Ovary (tissue), 3 donors: ENCODE results near the gene GOSR1.
"Not testable (repeated sequence)": the region's sequence is repeated elsewhere in the genome, so short reads cannot be mapped to it uniquely, and the experiment has no call there.

Experiments
- POLR2A ChIP-seq: fragments of 450-650 bp; IDR thresholded peaks from one replicate; pipeline ENCODE4 v1.6.1; 2017; ENCODE audit warnings: antibody characterized with exemption, mild to moderate bottlenecking, moderate library complexity
- TF ChIP-seq, protein P1 (sequence below), 3 donors: fragments of 450-650 bp in 2 of 3; fragments of 200-600 bp in 1 of 3; IDR thresholded peaks; one replicate each; pipeline versions ENCODE4 v1.5.1 to v1.8.0; 2016 to 2022; ENCODE audit warnings: antibody characterized with exemption in 3 of 3, mild to moderate bottlenecking in 1 of 3
- donor health status: DM: no; HTN: no; CAD: no.

DNA sequence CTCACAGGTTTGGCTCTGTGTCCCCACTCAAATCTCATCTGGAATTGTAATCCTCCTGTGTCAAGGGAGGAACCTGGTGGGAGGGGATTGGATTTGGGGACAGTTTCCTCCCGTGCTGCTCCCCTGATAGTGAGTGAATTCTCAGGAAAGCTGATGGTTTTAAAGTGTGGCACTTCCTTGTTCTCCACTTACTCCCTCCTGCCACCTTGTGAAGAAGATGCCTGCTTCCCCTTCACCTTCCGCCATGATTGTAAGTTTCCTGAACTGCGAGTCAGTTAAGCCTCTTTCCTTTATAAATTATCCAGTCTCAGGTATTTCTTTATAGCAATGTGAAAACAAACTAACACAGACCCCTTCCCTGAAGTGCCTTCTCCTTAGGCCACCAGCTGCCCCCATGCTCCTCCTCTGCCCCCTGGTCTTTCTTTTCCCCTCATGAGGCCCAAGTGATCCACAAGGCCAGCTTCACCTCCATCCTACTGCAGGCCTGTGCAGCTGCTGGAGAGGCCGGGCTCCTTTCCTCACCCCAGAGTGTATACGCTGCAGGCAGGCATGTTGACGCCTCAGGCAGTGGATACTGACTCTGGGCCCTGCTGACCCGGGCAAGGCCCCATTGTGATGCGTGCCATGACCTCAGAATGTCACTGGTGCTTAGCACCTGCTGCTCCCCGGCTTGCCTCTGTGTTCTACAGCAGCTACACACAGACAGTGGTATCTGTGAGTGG is 74.2 kb downstream of the GOSR1 start:
- TF ChIP-seq, protein P1, sequence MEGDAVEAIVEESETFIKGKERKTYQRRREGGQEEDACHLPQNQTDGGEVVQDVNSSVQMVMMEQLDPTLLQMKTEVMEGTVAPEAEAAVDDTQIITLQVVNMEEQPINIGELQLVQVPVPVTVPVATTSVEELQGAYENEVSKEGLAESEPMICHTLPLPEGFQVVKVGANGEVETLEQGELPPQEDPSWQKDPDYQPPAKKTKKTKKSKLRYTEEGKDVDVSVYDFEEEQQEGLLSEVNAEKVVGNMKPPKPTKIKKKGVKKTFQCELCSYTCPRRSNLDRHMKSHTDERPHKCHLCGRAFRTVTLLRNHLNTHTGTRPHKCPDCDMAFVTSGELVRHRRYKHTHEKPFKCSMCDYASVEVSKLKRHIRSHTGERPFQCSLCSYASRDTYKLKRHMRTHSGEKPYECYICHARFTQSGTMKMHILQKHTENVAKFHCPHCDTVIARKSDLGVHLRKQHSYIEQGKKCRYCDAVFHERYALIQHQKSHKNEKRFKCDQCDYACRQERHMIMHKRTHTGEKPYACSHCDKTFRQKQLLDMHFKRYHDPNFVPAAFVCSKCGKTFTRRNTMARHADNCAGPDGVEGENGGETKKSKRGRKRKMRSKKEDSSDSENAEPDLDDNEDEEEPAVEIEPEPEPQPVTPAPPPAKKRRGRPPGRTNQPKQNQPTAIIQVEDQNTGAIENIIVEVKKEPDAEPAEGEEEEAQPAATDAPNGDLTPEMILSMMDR (IDR thresholded peaks at IDR 0.05) = not testable (repeated sequence)
- not testable (repeated sequence) for TF ChIP-seq POLR2A
